ENCODE data around the gene ATP8A2. TPM values are rescaled to one million over a fixed set of nuclear protein-coding genes. Genes with fewer than 3 reads are reported as not detected.

The ATP8A2 gene
- total and polyA plus RNA-seq, 2 of the 4 experiments (the other 2 are of a cell fraction): 0.02 to 0.18 TPM

DNA sequence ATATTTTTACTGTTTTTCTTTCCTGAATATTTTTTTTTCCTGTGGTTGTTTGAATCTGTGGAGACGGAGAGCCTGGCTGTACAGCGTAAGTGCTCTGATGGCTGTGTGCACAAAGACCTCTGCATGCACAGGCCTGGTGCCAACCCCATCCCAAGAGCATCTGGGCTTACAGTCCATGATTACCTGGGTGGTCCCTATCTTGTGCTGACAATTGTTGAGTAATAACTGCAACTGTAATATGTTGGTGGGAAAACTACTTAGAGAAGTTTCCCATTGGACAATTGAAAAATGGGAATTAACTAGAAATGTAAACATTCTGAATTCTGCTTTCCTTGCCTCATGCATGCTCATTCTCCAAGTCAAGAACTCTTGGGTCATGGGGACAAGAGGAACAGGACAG is 411.3 kb downstream of the ATP8A2 start:
- ATAC-seq (ENCODE audit: low read depth): no peak
- CTCF ChIA-PET: no interaction called here

More for the DNA sequence above, 411.3 kb downstream of the ATP8A2 start:
- no peak for TF ChIP-seq SMC3 (IDR thresholded peaks at IDR 0.05; ENCODE audit: low read depth, low read length)
- no peak for TF ChIP-seq CEBPB (IDR thresholded peaks at IDR 0.05; ENCODE audit: low read depth, low read length)
- no peak for TF ChIP-seq RCOR1 (IDR thresholded peaks at IDR 0.05; ENCODE audit: insufficient replicate concordance, low read length)
- TF ChIP-seq, protein P1, sequence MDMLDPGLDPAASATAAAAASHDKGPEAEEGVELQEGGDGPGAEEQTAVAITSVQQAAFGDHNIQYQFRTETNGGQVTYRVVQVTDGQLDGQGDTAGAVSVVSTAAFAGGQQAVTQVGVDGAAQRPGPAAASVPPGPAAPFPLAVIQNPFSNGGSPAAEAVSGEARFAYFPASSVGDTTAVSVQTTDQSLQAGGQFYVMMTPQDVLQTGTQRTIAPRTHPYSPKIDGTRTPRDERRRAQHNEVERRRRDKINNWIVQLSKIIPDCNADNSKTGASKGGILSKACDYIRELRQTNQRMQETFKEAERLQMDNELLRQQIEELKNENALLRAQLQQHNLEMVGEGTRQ (IDR thresholded peaks at IDR 0.05; ENCODE audit: low read depth, low read length): no peak
- no peak for TF ChIP-seq RFX5 (IDR thresholded peaks at IDR 0.05; ENCODE audit: low read depth, low read length)
- TF ChIP-seq, protein P2, sequence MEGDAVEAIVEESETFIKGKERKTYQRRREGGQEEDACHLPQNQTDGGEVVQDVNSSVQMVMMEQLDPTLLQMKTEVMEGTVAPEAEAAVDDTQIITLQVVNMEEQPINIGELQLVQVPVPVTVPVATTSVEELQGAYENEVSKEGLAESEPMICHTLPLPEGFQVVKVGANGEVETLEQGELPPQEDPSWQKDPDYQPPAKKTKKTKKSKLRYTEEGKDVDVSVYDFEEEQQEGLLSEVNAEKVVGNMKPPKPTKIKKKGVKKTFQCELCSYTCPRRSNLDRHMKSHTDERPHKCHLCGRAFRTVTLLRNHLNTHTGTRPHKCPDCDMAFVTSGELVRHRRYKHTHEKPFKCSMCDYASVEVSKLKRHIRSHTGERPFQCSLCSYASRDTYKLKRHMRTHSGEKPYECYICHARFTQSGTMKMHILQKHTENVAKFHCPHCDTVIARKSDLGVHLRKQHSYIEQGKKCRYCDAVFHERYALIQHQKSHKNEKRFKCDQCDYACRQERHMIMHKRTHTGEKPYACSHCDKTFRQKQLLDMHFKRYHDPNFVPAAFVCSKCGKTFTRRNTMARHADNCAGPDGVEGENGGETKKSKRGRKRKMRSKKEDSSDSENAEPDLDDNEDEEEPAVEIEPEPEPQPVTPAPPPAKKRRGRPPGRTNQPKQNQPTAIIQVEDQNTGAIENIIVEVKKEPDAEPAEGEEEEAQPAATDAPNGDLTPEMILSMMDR (conservative IDR thresholded peaks at IDR 0.05; ENCODE audit: low read depth, low read length): no peak
- TF ChIP-seq NFE2L2 (IDR thresholded peaks at IDR 0.05; ENCODE audit: low read depth, low read length): no peak
- TF ChIP-seq RAD21 (IDR thresholded peaks at IDR 0.05; ENCODE audit: low read length): no peak
- TF ChIP-seq MXI1 (IDR thresholded peaks at IDR 0.05; ENCODE audit: borderline replicate concordance, low read depth, low read length): no peak
- no peak for TF ChIP-seq MAFK (IDR thresholded peaks at IDR 0.05; ENCODE audit: low read depth, low read length)
- no peak for TF ChIP-seq ELK1 (IDR thresholded peaks at IDR 0.05; ENCODE audit: borderline replicate concordance, low read depth, low read length)
- H4K5ac ChIP-seq (ENCODE audit: low read depth, low read length): no peak overlapping the region
- no peak overlapping the region for H2BK120ac ChIP-seq (ENCODE audit: low read depth, low read length)
- H4K8ac ChIP-seq (ENCODE audit: low read depth in 2 of 2, low read length in 2 of 2): no peak overlapping the region
- in situ Hi-C loops (cut with MboI; ENCODE audit: low sequenced_read_pairs) (no loop called here), intact Hi-C loops (cut with micrococcal nuclease) (no loop called here), dilution Hi-C loops (cut with HindIII; ENCODE audit: low sequenced_read_pairs, unreplicated experiment) (no loop called here)
- H3K27ac ChIP-seq (ENCODE audit: insufficient read depth, low read length): no peak overlapping the region
- H2BK15ac ChIP-seq (ENCODE audit: low read depth, low read length): no peak overlapping the region
- no peak overlapping the region for H2AFZ ChIP-seq (replicated peaks; ENCODE audit: low read length, poor library complexity)
- no peak for DNase-seq
- H3K27me3 ChIP-seq (ENCODE audit: control insufficient read depth, insufficient read depth, low read length): no peaks in the 10 kb centered on the region
- no peak overlapping the region for H2BK20ac ChIP-seq (ENCODE audit: low read depth, low read length)
- H3K79me1 ChIP-seq (ENCODE audit: low read depth in 1 of 2, low read length in 2 of 2): no peaks in the 10 kb centered on the region
- no peak overlapping the region for H3K23ac ChIP-seq (ENCODE audit: low read depth, low read length)
- H4K20me1 ChIP-seq (ENCODE audit: insufficient read depth, low read length): no peaks in the 10 kb centered on the region
- H3K18ac ChIP-seq (ENCODE audit: low read depth, low read length): no peak overlapping the region
- no peaks in the 10 kb centered on the region for H3K4me1 ChIP-seq (ENCODE audit: control insufficient read depth, insufficient read depth, low read length)
- H3K56ac ChIP-seq (ENCODE audit: extremely low read depth, insufficient read depth, low read length): no peak overlapping the region
- H2BK5ac ChIP-seq (ENCODE audit: low read depth, low read length, poor library complexity, severe bottlenecking): no peak overlapping the region
- no peak overlapping the region for H2AK5ac ChIP-seq (ENCODE audit: low read depth, low read length)
- H3K4me3 ChIP-seq (ENCODE audit: insufficient read depth, low read depth, low read length): no peak overlapping the region
- no peaks in the 10 kb centered on the region for H3K9me3 ChIP-seq (ENCODE audit: control insufficient read depth, insufficient read depth, low read length)
- H3K14ac ChIP-seq (replicated peaks; ENCODE audit: low read depth, low read length): no peak overlapping the region
- no peak overlapping the region for H2AK9ac ChIP-seq (replicated peaks; ENCODE audit: low read depth, low read length, poor library complexity)
- no peak overlapping the region for H3K4me2 ChIP-seq (ENCODE audit: low read depth, low read length)
- no peak overlapping the region for H3K4ac ChIP-seq (ENCODE audit: low read depth, low read length)
- POLR2A ChIA-PET (ENCODE audit: unreplicated experiment): no interaction called here
- WGBS, 2 experiments (ENCODE audit: extremely low coverage in 2 of 2, insufficient read length in 1 of 2): no CpG with 5 or more reads among the region's 2 CpGs
- no peaks in the 10 kb centered on the region for H3K36me3 ChIP-seq (ENCODE audit: control insufficient read depth, insufficient read depth, low read length)
- no peaks in the 10 kb centered on the region for H3K9me1 ChIP-seq (ENCODE audit: insufficient read depth, low read length)
- no peak overlapping the region for H3K9ac ChIP-seq (ENCODE audit: low read depth, low read length)
- H4K91ac ChIP-seq (ENCODE audit: insufficient read depth, low read depth, low read length): no peak overlapping the region
- no TSS peak for BruUV-seq (replicated peaks)
